Esophagus muscularis mucosa (tissue), 4 donors: ENCODE measurements around the gene ASCL4.

Experiments used
- EP300 ChIP-seq: sonication (generic); formaldehyde crosslinking; IDR thresholded peaks from one replicate; pipeline ENCODE4 v1.6.1; 2017; ENCODE audit warnings: antibody characterized with exemption
- POLR2A ChIP-seq: fragments of 450-650 bp; IDR thresholded peaks from one replicate; pipeline ENCODE4 v1.6.1; 2017; ENCODE audit warnings: antibody characterized with exemption, moderate library complexity, mild to moderate bottlenecking, low read depth
- POLR2AphosphoS5 ChIP-seq, 2 donors: sonication (generic); formaldehyde crosslinking; IDR thresholded peaks; one replicate each; pipeline ENCODE4 v1.6.1; 2017; ENCODE audit warnings: antibody characterized with exemption in 2 of 2
- TF ChIP-seq, protein P1 (sequence below), 3 experiments: fragments of 200-600 bp in 2 of 3; fragments of 450-650 bp in 1 of 3; sonication (generic) in 2 of 3; IDR thresholded peaks; one replicate each; pipeline ENCODE4 v1.5.1; 2017 to 2019; ENCODE audit warnings: antibody characterized with exemption in 3 of 3, mild to moderate bottlenecking in 2 of 3, moderate library complexity in 1 of 3

DNA sequence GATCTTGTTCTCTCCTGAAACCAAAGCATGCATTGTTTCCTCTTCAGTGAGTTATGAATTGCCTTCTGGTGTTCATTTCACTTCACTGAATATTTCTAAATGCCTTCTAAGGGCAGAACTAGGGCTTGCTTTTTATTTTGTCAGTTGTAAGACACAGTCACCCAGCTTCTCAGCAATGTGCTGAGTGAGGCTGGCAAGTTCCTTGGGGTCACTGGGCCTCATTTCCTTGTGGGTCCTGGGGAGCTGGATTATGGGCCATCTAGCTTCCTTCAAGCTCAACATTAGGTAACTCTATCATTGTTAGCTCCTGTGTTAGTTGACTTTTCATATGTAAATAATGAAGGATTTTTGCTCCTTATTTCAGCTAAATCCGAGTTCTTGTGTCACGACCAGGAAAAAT lies 13.8 kb downstream of the ASCL4 start:
- TF ChIP-seq, protein P1, sequence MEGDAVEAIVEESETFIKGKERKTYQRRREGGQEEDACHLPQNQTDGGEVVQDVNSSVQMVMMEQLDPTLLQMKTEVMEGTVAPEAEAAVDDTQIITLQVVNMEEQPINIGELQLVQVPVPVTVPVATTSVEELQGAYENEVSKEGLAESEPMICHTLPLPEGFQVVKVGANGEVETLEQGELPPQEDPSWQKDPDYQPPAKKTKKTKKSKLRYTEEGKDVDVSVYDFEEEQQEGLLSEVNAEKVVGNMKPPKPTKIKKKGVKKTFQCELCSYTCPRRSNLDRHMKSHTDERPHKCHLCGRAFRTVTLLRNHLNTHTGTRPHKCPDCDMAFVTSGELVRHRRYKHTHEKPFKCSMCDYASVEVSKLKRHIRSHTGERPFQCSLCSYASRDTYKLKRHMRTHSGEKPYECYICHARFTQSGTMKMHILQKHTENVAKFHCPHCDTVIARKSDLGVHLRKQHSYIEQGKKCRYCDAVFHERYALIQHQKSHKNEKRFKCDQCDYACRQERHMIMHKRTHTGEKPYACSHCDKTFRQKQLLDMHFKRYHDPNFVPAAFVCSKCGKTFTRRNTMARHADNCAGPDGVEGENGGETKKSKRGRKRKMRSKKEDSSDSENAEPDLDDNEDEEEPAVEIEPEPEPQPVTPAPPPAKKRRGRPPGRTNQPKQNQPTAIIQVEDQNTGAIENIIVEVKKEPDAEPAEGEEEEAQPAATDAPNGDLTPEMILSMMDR (IDR thresholded peaks at IDR 0.05) = no peak
- TF ChIP-seq POLR2A (no peak), POLR2AphosphoS5 (IDR thresholded peaks at IDR 0.05) (no peak), EP300 (no peak)
